Measurements from ENCODE around the gene SLAMF7.
A peak's percentile ranks its signal among the peaks of the same experiment; 100 is the strongest.
"Not testable (repeated sequence)": the region's sequence is repeated elsewhere in the genome, so short reads cannot be mapped to it uniquely, and the experiment has no call there.

Gene SLAMF7

GRCh38 chr1:160739098-160739511 lies at the start of gene SLAMF7:
Gene SLAMF7 (plus strand): TSS chr1:160739247. CDS start chr1:160739302, 55 bp downstream.
- DNase-seq (ENCODE audit: low read depth in 1 of 2, low spot score in 1 of 2): peak in 1 of 2 donors; percentile 38

GRCh38 chr1:160692390-160692789 lies 46.7 kb upstream of the SLAMF7 start:
- DNase-seq (ENCODE audit: low read depth in 1 of 2, low spot score in 1 of 2): not testable (repeated sequence)

GRCh38 chr1:160702100-160702499 lies 36.9 kb upstream of the SLAMF7 start:
- DNase-seq (ENCODE audit: low read depth in 1 of 2, low spot score in 1 of 2): no peak

- DNase-seq (ENCODE audit: low read depth in 1 of 2, low spot score in 1 of 2): no peak
Measured at GRCh38 chr1:160704250-160704649, 34.8 kb upstream of the SLAMF7 start.

GRCh38 chr1:160705212-160705621 lies 33.8 kb upstream of the SLAMF7 start:
- not testable (repeated sequence) for DNase-seq (ENCODE audit: low read depth in 1 of 2, low spot score in 1 of 2)

- no peak for DNase-seq (ENCODE audit: low read depth in 1 of 2, low spot score in 1 of 2)
Measured at GRCh38 chr1:160705742-160706141, 33.3 kb upstream of the SLAMF7 start.

GRCh38 chr1:160706526-160707235 lies 32.4 kb upstream of the SLAMF7 start:
- no peak for DNase-seq (ENCODE audit: low read depth in 1 of 2, low spot score in 1 of 2)

- no peak for DNase-seq (ENCODE audit: low read depth in 1 of 2, low spot score in 1 of 2)
Measured at GRCh38 chr1:160707236-160708064, 31.6 kb upstream of the SLAMF7 start.

GRCh38 chr1:160708118-160708517 lies 30.9 kb upstream of the SLAMF7 start:
- DNase-seq (ENCODE audit: low read depth in 1 of 2, low spot score in 1 of 2): no peak

GRCh38 chr1:160708801-160709200 lies 30.2 kb upstream of the SLAMF7 start:
- DNase-seq (ENCODE audit: low read depth in 1 of 2, low spot score in 1 of 2): peak in 1 of 2 donors; percentile 40

- no peak for DNase-seq (ENCODE audit: low read depth in 1 of 2, low spot score in 1 of 2)
Measured at GRCh38 chr1:160709715-160710114, 29.3 kb upstream of the SLAMF7 start.

- no peak for DNase-seq (ENCODE audit: low read depth in 1 of 2, low spot score in 1 of 2)
Measured at GRCh38 chr1:160710517-160711252, 28.4 kb upstream of the SLAMF7 start.

GRCh38 chr1:160711276-160711601 lies 27.8 kb upstream of the SLAMF7 start:
- no peak for DNase-seq (ENCODE audit: low read depth in 1 of 2, low spot score in 1 of 2)

GRCh38 chr1:160711602-160712311 lies 27.3 kb upstream of the SLAMF7 start, which contains the start of gene CD48:
Gene CD48 (minus strand): TSS chr1:160711822. CDS start chr1:160711763, 59 bp downstream.
- peak; percentile 16 to 39 for DNase-seq (ENCODE audit: low read depth in 1 of 2, low spot score in 1 of 2)

- peak in 1 of 2 donors; percentile 40 for DNase-seq (ENCODE audit: low read depth in 1 of 2, low spot score in 1 of 2)
Measured at GRCh38 chr1:160712525-160713080, 26.4 kb upstream of the SLAMF7 start.

- no peak for DNase-seq (ENCODE audit: low read depth in 1 of 2, low spot score in 1 of 2)
Measured at GRCh38 chr1:160713161-160713560, 25.9 kb upstream of the SLAMF7 start.

GRCh38 chr1:160714034-160714648 lies 24.9 kb upstream of the SLAMF7 start:
- DNase-seq (ENCODE audit: low read depth in 1 of 2, low spot score in 1 of 2): not testable (repeated sequence)

- no peak for DNase-seq (ENCODE audit: low read depth in 1 of 2, low spot score in 1 of 2)
Measured at GRCh38 chr1:160716013-160716412, 23.0 kb upstream of the SLAMF7 start.

- no peak for DNase-seq (ENCODE audit: low read depth in 1 of 2, low spot score in 1 of 2)
Measured at GRCh38 chr1:160717306-160717705, 21.7 kb upstream of the SLAMF7 start.

- DNase-seq (ENCODE audit: low read depth in 1 of 2, low spot score in 1 of 2): no peak
Measured at GRCh38 chr1:160718210-160718609, 20.8 kb upstream of the SLAMF7 start.

Data from activated CD4-positive, alpha-beta T cell treated with anti-CD3 and anti-CD28 coated beads, Interleukin-2, amount 50 U/mL, for 24 hours (primary cell).